Endodermal cell (in vitro differentiated cells): Measurements from ENCODE around the gene WDFY1. TPM values are rescaled to one million over a fixed set of nuclear protein-coding genes. Genes with fewer than 3 reads are reported as not detected.

ENCODE experiments used
- DNase-seq: peaks from one replicate; pipeline ENCODE4 v3.0.0-alpha.2; 2017
- H3K27ac ChIP-seq: 2 replicates; pipeline ENCODE4 v1.5.1; 2013; ENCODE audit warnings: mild to moderate bottlenecking, low read depth, low read length, moderate library complexity
- H3K27me3 ChIP-seq: 2 replicates; pipeline ENCODE4 v1.6.1; 2013; ENCODE audit warnings: mild to moderate bottlenecking, low read length, moderate library complexity; ENCODE audit not compliant: insufficient read depth, control insufficient read depth, poor library complexity, severe bottlenecking
- H3K36me3 ChIP-seq: 2 replicates; pipeline ENCODE4 v1.7.0; 2013; ENCODE audit warnings: mild to moderate bottlenecking, low read length, moderate library complexity; ENCODE audit not compliant: control insufficient read depth, insufficient read depth
- H3K4me1 ChIP-seq: one replicate; pipeline ENCODE4 v1.7.0; 2013; ENCODE audit warnings: low read length; ENCODE audit not compliant: control insufficient read depth, insufficient read depth
- H3K4me3 ChIP-seq: 2 replicates; pipeline ENCODE4 v1.5.1; 2013; ENCODE audit warnings: mild to moderate bottlenecking, low read length, moderate library complexity
- H3K9ac ChIP-seq: 2 replicates; pipeline ENCODE4 v1.6.1; 2013; ENCODE audit warnings: mild to moderate bottlenecking, low read length, moderate library complexity; ENCODE audit not compliant: poor library complexity, severe bottlenecking; ENCODE audit errors: extremely low read depth
- H3K9me3 ChIP-seq: 2 replicates; pipeline ENCODE4 v1.6.1; 2013; ENCODE audit warnings: mild to moderate bottlenecking, low read length, moderate library complexity; ENCODE audit not compliant: control insufficient read depth
- H3K27ac Mint-ChIP-seq: 2 replicates; pipeline ENCODE4 v1.8.0; 2020; ENCODE audit warnings: mixed read lengths
- H3K27me3 Mint-ChIP-seq: 2 replicates; pipeline ENCODE4 v1.8.0; 2021; ENCODE audit warnings: mild to moderate bottlenecking, mixed read lengths; ENCODE audit not compliant: insufficient read depth
- H3K36me3 Mint-ChIP-seq: 2 replicates; pipeline ENCODE4 v1.8.0; 2020; ENCODE audit warnings: low read depth, mixed read lengths
- H3K4me1 Mint-ChIP-seq: 2 replicates; pipeline ENCODE4 v1.8.0; 2020; ENCODE audit warnings: mixed read lengths
- H3K4me3 Mint-ChIP-seq: 2 replicates; pipeline ENCODE4 v1.8.0; 2020; ENCODE audit warnings: mild to moderate bottlenecking, moderate library complexity, mixed read lengths
- H3K9me3 Mint-ChIP-seq: 2 replicates; pipeline ENCODE4 v1.8.0; 2020; ENCODE audit warnings: mild to moderate bottlenecking, mixed read lengths
- CTCF ChIP-seq: fragments of 200-600 bp; sonication (generic); conservative IDR thresholded peaks from 2 replicates; pipeline ENCODE4 v1.5.0; 2021; ENCODE audit warnings: antibody characterized with exemption, mild to moderate bottlenecking
- WGBS, 2 experiments: methylation state at CpG; one replicate each; pipeline versions ENCODE4 v1.1.5 to v1.1.7; 2013; ENCODE audit warnings: missing lambda C conversion rate in 2 of 2, mixed read lengths in 1 of 2; ENCODE audit not compliant: insufficient coverage in 1 of 2, insufficient read length in 1 of 2; 5-methylcytosine and 5-hydroxymethylcytosine counted together
- total RNA-seq, 2 donors: library from RNA; stranded (reverse); fragmentation: NEBNext Ultra II Directional in 1 of 2; extraction: Animal tissue kit (Norgen Biotek cat#: 25700) in 1 of 2; gene quantifications; 2 replicates in 1 of 2; 3 replicates in 1 of 2; pipeline ENCODE4 v1.2.1, GENCODE V29; 2021

WDFY1 gene
- total RNA-seq, 2 donors from 2014 or later = 61.9 to 69.7 TPM

- no peak overlapping the region for H3K9ac ChIP-seq
- DNase-seq = no peak
- H3K27me3 ChIP-seq = no peaks in the 10 kb centered on the region
- no peak overlapping the region for H3K27ac ChIP-seq
- H3K4me3 ChIP-seq = no peak overlapping the region
- Mint-ChIP-seq H3K4me1 (peaks cover 12% of the 10 kb centered on the region), H3K9me3 (peaks cover 12% of the 10 kb centered on the region), H3K27ac (no peak overlapping the region), H3K4me3 (no peak overlapping the region), H3K36me3 (peaks cover 20% of the 10 kb centered on the region), H3K27me3 (no peaks in the 10 kb centered on the region)
- H3K36me3 ChIP-seq = peaks cover 14% of the 10 kb centered on the region
- TF ChIP-seq CTCF = no peak
- WGBS, 2 experiments = 96 to 100% methylated on average over 3 to 5 of the region's 5 CpGs
- peaks cover 8% of the 10 kb centered on the region for H3K4me1 ChIP-seq
- peaks cover 13% of the 10 kb centered on the region for H3K9me3 ChIP-seq
These were observed 89.7 kb downstream of the WDFY1 start for GRCh38 chr2:223855426-223855825.

- 93% methylated on average over 2 of the region's 2 CpGs; no CpG with 5 or more reads in 1 of the 2 experiments for WGBS, 2 experiments
- Histone ChIP-seq H3K27me3 (no peaks in the 10 kb centered on the region), H3K4me3 (no peak overlapping the region), H3K4me1 (peaks cover 8% of the 10 kb centered on the region), H3K36me3 (peaks cover 17% of the 10 kb centered on the region), H3K9me3 (peaks cover 20% of the 10 kb centered on the region), H3K27ac (no peak overlapping the region), H3K9ac (no peak overlapping the region)
- peaks cover 26% of the 10 kb centered on the region for H3K36me3 Mint-ChIP-seq
- H3K4me3 Mint-ChIP-seq = no peak overlapping the region
- H3K4me1 Mint-ChIP-seq = peaks cover 12% of the 10 kb centered on the region
- DNase-seq = no peak
- no peak for TF ChIP-seq CTCF
- H3K27ac Mint-ChIP-seq = no peak overlapping the region
- peaks cover 19% of the 10 kb centered on the region for H3K9me3 Mint-ChIP-seq
- no peaks in the 10 kb centered on the region for H3K27me3 Mint-ChIP-seq
These were observed 90.4 kb downstream of the WDFY1 start for GRCh38 chr2:223854741-223855140.

- Histone ChIP-seq H3K36me3 (peaks cover 28% of the 10 kb centered on the region), H3K9me3 (peaks cover 33% of the 10 kb centered on the region), H3K4me3 (peak overlapping the region; percentile 8), H3K4me1 (peaks cover 8% of the 10 kb centered on the region), H3K27me3 (no peaks in the 10 kb centered on the region), H3K27ac (no peak overlapping the region), H3K9ac (no peak overlapping the region)
- H3K4me3 Mint-ChIP-seq = no peak overlapping the region
- peaks cover 30% of the 10 kb centered on the region for H3K9me3 Mint-ChIP-seq
- 87 to 100% methylated on average over 1 to 3 of the region's 3 CpGs for WGBS, 2 experiments
- H3K27ac Mint-ChIP-seq = no peak overlapping the region
- no peaks in the 10 kb centered on the region for H3K27me3 Mint-ChIP-seq
- H3K36me3 Mint-ChIP-seq = peaks cover 39% of the 10 kb centered on the region
- no peak for TF ChIP-seq CTCF
- no peak for DNase-seq
- peaks cover 12% of the 10 kb centered on the region for H3K4me1 Mint-ChIP-seq
These were observed 91.7 kb downstream of the WDFY1 start for GRCh38 chr2:223853425-223853837.
